HL-60 (cell line): ENCODE data around the gene USP13.

Source experiments
- CTCF ChIP-seq: IDR thresholded peaks from one replicate; pipeline ENCODE4 v1.5.1; 2011; ENCODE audit warnings: low read length, control low read depth, inconsistent platforms; ENCODE audit not compliant: insufficient read depth
- POLR2AphosphoS5 ChIP-seq: IDR thresholded peaks from 2 replicates; pipeline ENCODE4 v1.6.1; 2012; ENCODE audit warnings: low read depth
- REST ChIP-seq: IDR thresholded peaks from 2 replicates; pipeline ENCODE4 v1.6.1; 2012; ENCODE audit warnings: low read depth; ENCODE audit not compliant: insufficient replicate concordance

GRCh38 chr3:179822296-179822695, 169.5 kb downstream of the USP13 start:
- TF ChIP-seq CTCF = no peak
- TF ChIP-seq REST = no peak
- TF ChIP-seq POLR2AphosphoS5 = no peak
